ENCODE measurements around the gene MLLT3.

The MLLT3 gene

DNA sequence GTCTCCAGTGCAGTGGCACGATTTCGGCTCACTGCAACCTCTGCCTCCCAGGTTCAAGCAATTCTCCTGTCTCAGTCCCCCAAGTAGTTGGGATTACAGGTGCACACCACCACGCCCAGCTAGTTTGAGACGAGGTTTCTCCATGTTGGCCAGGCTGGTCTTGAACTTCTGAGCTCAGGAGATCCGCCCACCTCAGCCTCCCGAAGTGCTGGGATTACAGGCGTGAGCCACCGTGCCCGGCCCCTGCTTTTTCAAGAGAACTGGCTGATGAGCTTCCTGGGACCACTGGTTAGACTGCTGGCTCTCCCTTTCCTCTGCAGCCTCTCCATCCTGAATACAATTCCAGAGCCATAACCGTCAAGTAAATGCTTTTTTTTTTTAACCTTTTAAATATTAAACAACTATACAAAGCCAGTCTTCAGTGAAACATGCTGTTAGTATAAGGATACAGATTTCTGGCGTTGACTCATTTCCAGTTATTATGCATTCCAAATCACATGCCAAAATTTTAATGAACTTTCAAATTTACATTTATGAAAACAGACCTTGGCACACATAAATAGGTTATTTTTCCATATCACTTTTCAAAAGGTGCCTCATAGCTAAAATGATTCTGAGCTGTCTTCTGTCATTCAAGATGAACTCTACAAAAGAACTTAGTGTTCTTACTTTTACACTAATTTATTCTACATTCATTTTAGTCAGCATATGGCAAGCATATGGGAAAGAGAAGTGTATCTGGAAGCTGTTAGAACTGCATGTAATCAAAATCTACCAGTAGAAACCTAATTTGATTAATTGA, 116.0 kb downstream of the MLLT3 start:
- Mint-ChIP-seq H3K4me3 (no peak overlapping the region), H3K4me1 (peaks cover 27% of the 10 kb centered on the region), H3K36me3 (no peaks in the 10 kb centered on the region), H3K9me3 (no peaks in the 10 kb centered on the region), H3K27ac (no peak overlapping the region)
- ATAC-seq (no peak), DNase-seq (ENCODE audit: low spot score in 2 of 2) (no peak)

GRCh38 chr9:20505574-20505973, 116.7 kb downstream of the MLLT3 start:
- Mint-ChIP-seq H3K9me3 (no peaks in the 10 kb centered on the region), H3K27ac (no peak overlapping the region), H3K4me1 (peaks cover 27% of the 10 kb centered on the region), H3K36me3 (no peaks in the 10 kb centered on the region), H3K4me3 (no peak overlapping the region)
- DNase-seq (ENCODE audit: low spot score in 2 of 2) (no peak), ATAC-seq (no peak)

- Mint-ChIP-seq H3K27ac (no peak overlapping the region), H3K4me3 (no peak overlapping the region), H3K4me1 (peaks cover 27% of the 10 kb centered on the region), H3K36me3 (no peaks in the 10 kb centered on the region), H3K9me3 (no peaks in the 10 kb centered on the region)
- DNase-seq (ENCODE audit: low spot score in 2 of 2) (no peak), ATAC-seq (peak; percentile 64)
These were observed 117.4 kb downstream of the MLLT3 start for GRCh38 chr9:20504930-20505329.

DNA sequence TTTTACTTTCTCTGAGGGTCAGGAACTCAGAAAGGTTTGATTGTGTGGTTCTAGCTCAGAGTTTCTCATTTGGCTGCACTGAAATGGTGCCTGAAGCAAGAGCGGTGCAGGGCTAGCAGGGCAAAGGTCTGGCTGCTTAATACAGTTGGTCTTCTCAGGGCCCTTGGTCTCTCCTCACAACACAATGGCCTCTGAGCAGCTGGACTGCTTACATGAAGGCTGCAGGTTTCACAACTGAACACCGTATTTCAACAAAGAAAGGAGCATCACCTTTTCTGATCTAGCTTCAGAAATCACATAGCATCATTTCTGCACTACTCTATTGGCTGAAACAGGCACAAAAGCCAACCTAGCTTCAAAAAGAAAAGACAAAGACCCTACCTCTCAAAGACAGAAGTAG, 122.2 kb downstream of the MLLT3 start:
- peaks cover 34% of the 10 kb centered on the region for H3K4me1 Mint-ChIP-seq
- no peak for DNase-seq (ENCODE audit: low spot score in 2 of 2)
- H3K27ac Mint-ChIP-seq, result no peak overlapping the region
- H3K36me3 Mint-ChIP-seq, result no peaks in the 10 kb centered on the region
- ATAC-seq, result no peak
- no peak overlapping the region for H3K4me3 Mint-ChIP-seq
- no peaks in the 10 kb centered on the region for H3K9me3 Mint-ChIP-seq

DNA sequence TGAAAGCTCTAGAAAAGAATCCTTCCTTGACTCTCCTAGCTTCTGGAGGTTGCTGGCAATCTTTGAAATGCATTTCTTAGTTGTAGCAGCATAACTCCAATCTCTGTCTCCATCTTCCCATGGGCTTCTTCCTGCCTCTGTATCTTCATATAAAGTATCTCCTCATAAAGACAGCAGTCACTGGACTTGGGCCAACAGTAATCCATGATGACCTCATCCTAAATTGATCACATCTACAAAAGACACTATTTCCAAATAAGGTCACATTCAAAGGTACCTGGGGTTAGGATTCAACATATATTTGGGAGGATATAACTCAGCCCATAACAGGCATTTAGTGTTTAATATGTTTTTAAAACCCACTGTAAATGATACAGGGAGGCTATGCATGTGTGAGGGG, 123.3 kb downstream of the MLLT3 start:
- Mint-ChIP-seq H3K9me3 (no peaks in the 10 kb centered on the region), H3K27ac (no peak overlapping the region), H3K4me1 (peaks cover 26% of the 10 kb centered on the region), H3K4me3 (no peak overlapping the region), H3K36me3 (no peaks in the 10 kb centered on the region)
- ATAC-seq (no peak), DNase-seq (ENCODE audit: low spot score in 2 of 2) (no peak)

GRCh38 chr9:20496328-20496727, 126.0 kb downstream of the MLLT3 start:
- no peak for DNase-seq (ENCODE audit: low spot score in 2 of 2)
- no peak overlapping the region for H3K27ac Mint-ChIP-seq
- H3K4me3 Mint-ChIP-seq, result no peak overlapping the region
- H3K9me3 Mint-ChIP-seq, result no peaks in the 10 kb centered on the region
- no peak for ATAC-seq
- H3K36me3 Mint-ChIP-seq, result no peaks in the 10 kb centered on the region
- peaks cover 21% of the 10 kb centered on the region for H3K4me1 Mint-ChIP-seq

GRCh38 chr9:20495098-20495497, 127.2 kb downstream of the MLLT3 start:
- ATAC-seq (no peak), DNase-seq (ENCODE audit: low spot score in 2 of 2) (no peak)
- Mint-ChIP-seq H3K36me3 (no peaks in the 10 kb centered on the region), H3K4me3 (no peak overlapping the region), H3K9me3 (no peaks in the 10 kb centered on the region), H3K4me1 (peaks cover 26% of the 10 kb centered on the region), H3K27ac (no peak overlapping the region)

GRCh38 chr9:20494035-20494434, 128.3 kb downstream of the MLLT3 start:
- Mint-ChIP-seq H3K9me3 (no peaks in the 10 kb centered on the region), H3K36me3 (no peaks in the 10 kb centered on the region), H3K4me3 (no peak overlapping the region), H3K4me1 (peaks cover 34% of the 10 kb centered on the region), H3K27ac (no peak overlapping the region)
- ATAC-seq (no peak), DNase-seq (ENCODE audit: low spot score in 2 of 2) (no peak)

DNA sequence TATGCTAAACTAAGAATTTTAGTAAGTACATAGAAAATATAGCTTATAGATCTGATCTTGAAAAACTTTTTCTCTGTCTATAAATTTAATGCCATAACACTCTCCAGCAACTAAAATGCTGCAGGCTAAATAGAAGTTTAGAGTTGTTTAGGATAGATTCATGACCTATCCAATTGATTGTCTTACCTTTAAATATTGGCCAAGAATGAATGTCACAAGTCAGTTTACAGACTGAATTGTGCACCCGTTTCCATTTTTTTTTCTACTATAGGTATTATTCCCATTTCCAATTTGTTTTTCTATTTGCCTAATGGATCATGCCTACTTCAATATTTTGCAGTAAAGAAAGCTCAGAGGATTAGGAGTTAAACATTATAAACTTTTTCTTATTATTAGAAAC, 129.5 kb downstream of the MLLT3 start:
- Mint-ChIP-seq H3K4me1 (peaks cover 35% of the 10 kb centered on the region), H3K36me3 (no peaks in the 10 kb centered on the region), H3K27ac (no peak overlapping the region), H3K4me3 (no peak overlapping the region), H3K9me3 (no peaks in the 10 kb centered on the region)
- DNase-seq (ENCODE audit: low spot score in 2 of 2), result no peak
- no peak for ATAC-seq

DNA sequence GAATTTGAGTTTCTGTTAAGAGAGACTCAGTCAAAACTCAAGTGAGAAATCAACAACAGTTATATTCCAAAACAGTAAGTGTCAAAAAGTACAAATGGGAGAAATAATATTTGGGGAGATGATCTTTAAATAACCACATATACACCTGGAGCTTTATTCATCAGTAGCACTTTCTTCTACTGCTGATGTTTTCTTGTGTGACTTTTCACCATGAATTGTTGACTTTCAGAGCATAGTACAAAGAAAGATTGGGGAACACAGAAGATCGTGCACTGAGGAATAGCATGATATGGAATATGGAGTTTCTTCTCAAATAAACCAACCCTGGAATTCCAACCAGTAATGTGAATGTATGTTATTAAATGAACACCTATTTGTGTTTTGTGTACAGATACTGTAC, 130.7 kb downstream of the MLLT3 start:
- Mint-ChIP-seq H3K27ac (no peak overlapping the region), H3K9me3 (no peaks in the 10 kb centered on the region), H3K36me3 (no peaks in the 10 kb centered on the region), H3K4me1 (peaks cover 25% of the 10 kb centered on the region), H3K4me3 (no peak overlapping the region)
- ATAC-seq, result no peak
- DNase-seq (ENCODE audit: low spot score in 2 of 2), result no peak

DNA sequence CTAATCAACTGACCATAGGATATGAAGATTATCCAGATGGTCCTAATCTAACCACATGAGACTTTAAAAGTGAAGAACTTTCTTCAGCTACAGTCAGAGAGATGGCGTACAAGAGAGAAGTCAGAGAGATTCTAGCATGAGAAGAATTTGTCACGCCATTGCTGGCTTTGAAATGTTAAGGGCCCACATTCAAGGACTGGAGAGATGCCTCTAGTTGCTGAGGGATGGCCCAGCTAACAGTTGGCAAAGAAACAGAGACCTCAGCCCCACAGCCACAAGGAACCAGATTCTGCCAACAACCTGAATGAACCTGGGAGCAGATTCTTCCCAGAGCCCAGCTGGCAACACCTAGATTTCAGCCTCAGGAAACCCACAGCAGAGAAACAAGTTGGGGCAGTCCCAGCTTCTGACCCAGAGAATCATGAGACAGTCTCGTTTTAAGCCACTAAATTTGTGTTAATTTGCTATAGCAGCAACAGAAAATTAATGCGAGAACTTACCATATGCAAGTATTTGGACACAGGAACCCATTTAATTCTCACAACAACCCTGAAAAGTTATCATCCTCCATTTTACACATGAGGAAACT, 132.0 kb downstream of the MLLT3 start:
- H3K4me1 Mint-ChIP-seq, result peaks cover 19% of the 10 kb centered on the region
- H3K27ac Mint-ChIP-seq, result no peak overlapping the region

GRCh38 chr9:20488691-20489090, 133.6 kb downstream of the MLLT3 start:
- H3K27ac Mint-ChIP-seq, result no peak overlapping the region
- H3K9me3 Mint-ChIP-seq, result no peaks in the 10 kb centered on the region
- H3K4me3 Mint-ChIP-seq, result no peak overlapping the region
- peaks cover 19% of the 10 kb centered on the region for H3K4me1 Mint-ChIP-seq
- H3K36me3 Mint-ChIP-seq, result no peaks in the 10 kb centered on the region
- no peak for DNase-seq (ENCODE audit: low spot score in 2 of 2)
- ATAC-seq, result no peak

More for the DNA sequence above, 132.0 kb downstream of the MLLT3 start:
- Mint-ChIP-seq H3K9me3 (no peaks in the 10 kb centered on the region), H3K36me3 (no peaks in the 10 kb centered on the region), H3K4me3 (no peak overlapping the region)
- DNase-seq (ENCODE audit: low spot score in 2 of 2) (no peak), ATAC-seq (no peak)

- H3K9me3 Mint-ChIP-seq, result no peaks in the 10 kb centered on the region
- no peak overlapping the region for H3K4me3 Mint-ChIP-seq
- ATAC-seq (no peak), DNase-seq (ENCODE audit: low spot score in 2 of 2) (no peak)
- H3K36me3 Mint-ChIP-seq, result no peaks in the 10 kb centered on the region
- peaks cover 19% of the 10 kb centered on the region for H3K4me1 Mint-ChIP-seq
- no peak overlapping the region for H3K27ac Mint-ChIP-seq
These were observed 135.7 kb downstream of the MLLT3 start for GRCh38 chr9:20486552-20486951.

DNA sequence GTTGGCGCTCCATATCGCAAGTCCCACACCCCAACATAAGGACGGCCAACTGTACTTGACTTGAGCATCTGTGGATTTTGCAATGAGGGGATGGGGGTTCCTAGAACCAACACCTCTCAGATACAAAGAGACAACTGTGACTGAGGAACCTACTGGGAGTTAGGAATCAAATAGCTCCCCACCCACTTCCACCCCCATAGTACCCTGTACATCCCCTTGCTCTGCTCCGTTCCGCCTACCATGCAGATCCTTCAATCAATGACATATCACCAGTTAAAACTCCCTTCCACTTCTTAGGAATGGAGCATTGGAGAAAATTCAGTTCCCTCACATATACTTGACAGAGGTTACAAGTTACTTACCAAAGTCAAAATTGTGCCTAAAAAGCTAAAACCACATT, 140.9 kb downstream of the MLLT3 start:
- Mint-ChIP-seq H3K4me3 (no peak overlapping the region), H3K9me3 (no peaks in the 10 kb centered on the region), H3K27ac (no peak overlapping the region), H3K36me3 (no peaks in the 10 kb centered on the region), H3K4me1 (peaks cover 14% of the 10 kb centered on the region)
- ATAC-seq, result no peak
- DNase-seq (ENCODE audit: low spot score in 2 of 2), result no peak

GRCh38 chr9:20480249-20480648, 142.1 kb downstream of the MLLT3 start:
- no peak overlapping the region for H3K27ac Mint-ChIP-seq
- H3K9me3 Mint-ChIP-seq, result no peaks in the 10 kb centered on the region
- no peaks in the 10 kb centered on the region for H3K36me3 Mint-ChIP-seq
- ATAC-seq, result no peak
- peaks cover 14% of the 10 kb centered on the region for H3K4me1 Mint-ChIP-seq
- no peak overlapping the region for H3K4me3 Mint-ChIP-seq
- no peak for DNase-seq (ENCODE audit: low spot score in 2 of 2)

DNA sequence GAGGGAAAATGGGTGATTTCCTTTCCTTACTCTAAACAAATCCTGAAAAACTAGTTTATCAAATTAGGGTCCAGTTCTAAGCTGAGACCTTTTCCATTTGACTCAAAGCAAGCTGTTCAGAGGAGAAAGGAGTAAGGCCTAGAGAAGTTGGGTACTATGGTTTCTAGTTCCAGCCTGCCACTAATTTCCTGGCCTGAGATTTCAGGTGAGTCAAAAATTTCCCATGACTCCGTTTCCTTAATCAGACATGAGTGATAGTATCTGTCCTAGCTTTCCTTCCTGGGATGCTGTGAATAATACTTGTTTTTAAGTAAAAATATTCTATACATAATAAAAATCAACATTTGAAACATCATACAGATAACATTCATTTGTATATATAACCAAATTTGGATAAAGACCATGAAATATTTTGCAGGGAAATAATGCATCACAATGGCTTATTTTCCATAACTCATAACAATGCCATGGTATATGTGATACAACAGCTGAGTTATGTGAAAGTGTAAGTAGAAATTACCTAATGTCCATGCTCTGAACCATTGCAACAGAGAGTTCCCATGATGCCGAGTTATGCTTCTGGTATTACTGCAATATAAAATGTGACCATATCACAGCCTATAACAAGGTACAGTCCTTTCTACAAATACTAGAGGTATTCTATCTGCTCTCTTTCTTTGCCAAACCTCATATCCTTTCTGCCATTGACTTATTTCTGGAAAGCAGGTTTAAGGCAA, 142.7 kb downstream of the MLLT3 start:
- Mint-ChIP-seq H3K36me3 (no peaks in the 10 kb centered on the region), H3K27ac (no peak overlapping the region), H3K9me3 (no peaks in the 10 kb centered on the region), H3K4me3 (no peak overlapping the region), H3K4me1 (peaks cover 14% of the 10 kb centered on the region)
- DNase-seq (ENCODE audit: low spot score in 2 of 2), result no peak
- no peak for ATAC-seq
